WERI-Rb-1 (cell line): Measurements from ENCODE around the gene TUBB2A.
A peak's percentile ranks its signal among the peaks of the same experiment; 100 is the strongest.

Experiments used
- DNase-seq: peaks from one replicate; pipeline ENCODE4 v3.0.0-alpha.2; 2020
- H3K27ac ChIP-seq: fragments of 250-450 bp; sonication (Bioruptor Pico); 2 replicates; pipeline ENCODE4 v1.5.1; 2020; ENCODE audit warnings: mild to moderate bottlenecking, moderate library complexity
- H3K27me3 ChIP-seq: fragments of 250-450 bp; sonication (Bioruptor Pico); 2 replicates; pipeline ENCODE4 v1.5.1; 2021; ENCODE audit warnings: mild to moderate bottlenecking, low read depth, moderate library complexity; ENCODE audit not compliant: insufficient read depth, severe bottlenecking
- H3K36me3 ChIP-seq: fragments of 250-450 bp; sonication (Bioruptor Pico); 2 replicates; pipeline ENCODE4 v1.5.1; 2020; ENCODE audit warnings: mild to moderate bottlenecking, moderate library complexity
- H3K4me3 ChIP-seq: 2 replicates; pipeline ENCODE4 v1.5.1; 2011; ENCODE audit warnings: low read depth, mild to moderate bottlenecking, control low read depth, low read length
- H3K9me3 ChIP-seq: fragments of 250-450 bp; sonication (Bioruptor Pico); 2 replicates; pipeline ENCODE4 v1.5.1; 2021; ENCODE audit warnings: mild to moderate bottlenecking, moderate library complexity; ENCODE audit not compliant: severe bottlenecking
- TF ChIP-seq, protein P1 (sequence below): IDR thresholded peaks from 2 replicates; pipeline ENCODE4 v1.5.1; 2011; ENCODE audit warnings: low read depth, mild to moderate bottlenecking, control low read depth, inconsistent platforms, low read length

Gene TUBB2A

DNA sequence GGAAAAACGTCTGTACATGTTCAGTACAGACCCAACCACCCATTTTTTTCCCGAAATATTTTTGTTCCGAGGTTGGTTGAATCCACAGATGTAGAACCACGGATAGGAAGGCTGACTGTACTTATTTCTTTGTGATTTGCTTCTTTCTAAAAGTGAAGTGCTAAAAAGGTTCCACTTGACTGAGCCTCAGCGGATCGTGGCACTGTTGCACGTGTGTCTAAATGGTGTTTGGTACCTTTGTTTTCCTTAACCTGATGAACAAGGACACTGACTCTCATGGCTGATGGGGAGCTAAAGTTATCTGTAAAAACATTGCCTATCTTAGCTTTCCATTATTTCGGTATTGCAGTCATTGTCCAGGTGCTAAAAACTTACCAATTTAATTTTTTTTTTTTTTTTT lies 32.7 kb downstream of the TUBB2A start:
- no peak for DNase-seq
- Histone ChIP-seq H3K9me3 (no peaks in the 10 kb centered on the region), H3K4me3 (no peak overlapping the region), H3K27ac (no peak overlapping the region), H3K27me3 (no peaks in the 10 kb centered on the region), H3K36me3 (peaks cover 4% of the 10 kb centered on the region; the same call in 1 of the 2 replicates)
- TF ChIP-seq, protein P1, sequence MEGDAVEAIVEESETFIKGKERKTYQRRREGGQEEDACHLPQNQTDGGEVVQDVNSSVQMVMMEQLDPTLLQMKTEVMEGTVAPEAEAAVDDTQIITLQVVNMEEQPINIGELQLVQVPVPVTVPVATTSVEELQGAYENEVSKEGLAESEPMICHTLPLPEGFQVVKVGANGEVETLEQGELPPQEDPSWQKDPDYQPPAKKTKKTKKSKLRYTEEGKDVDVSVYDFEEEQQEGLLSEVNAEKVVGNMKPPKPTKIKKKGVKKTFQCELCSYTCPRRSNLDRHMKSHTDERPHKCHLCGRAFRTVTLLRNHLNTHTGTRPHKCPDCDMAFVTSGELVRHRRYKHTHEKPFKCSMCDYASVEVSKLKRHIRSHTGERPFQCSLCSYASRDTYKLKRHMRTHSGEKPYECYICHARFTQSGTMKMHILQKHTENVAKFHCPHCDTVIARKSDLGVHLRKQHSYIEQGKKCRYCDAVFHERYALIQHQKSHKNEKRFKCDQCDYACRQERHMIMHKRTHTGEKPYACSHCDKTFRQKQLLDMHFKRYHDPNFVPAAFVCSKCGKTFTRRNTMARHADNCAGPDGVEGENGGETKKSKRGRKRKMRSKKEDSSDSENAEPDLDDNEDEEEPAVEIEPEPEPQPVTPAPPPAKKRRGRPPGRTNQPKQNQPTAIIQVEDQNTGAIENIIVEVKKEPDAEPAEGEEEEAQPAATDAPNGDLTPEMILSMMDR = no peak

DNA sequence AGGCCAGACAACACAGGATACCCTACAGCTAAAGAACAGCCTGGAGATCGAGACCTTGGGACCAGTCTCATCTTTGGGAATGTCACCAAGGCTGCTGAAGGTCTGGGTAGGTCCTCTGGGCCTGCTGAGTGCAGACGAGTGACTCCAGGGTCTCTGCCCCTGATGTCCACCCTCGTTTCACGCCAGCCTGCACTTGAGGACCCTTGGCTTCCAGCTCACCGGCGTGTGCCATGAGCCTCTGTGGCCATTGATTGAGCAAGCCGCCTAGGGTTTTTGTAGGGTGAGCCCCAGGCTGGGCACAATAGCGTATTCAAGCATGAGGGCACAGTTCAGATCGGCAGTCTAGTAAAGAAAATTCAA lies 34.5 kb downstream of the TUBB2A start:
- TF ChIP-seq, protein P1 = no peak
- Histone ChIP-seq H3K27ac (no peak overlapping the region), H3K4me3 (no peak overlapping the region), H3K36me3 (no peaks in the 10 kb centered on the region), H3K27me3 (no peaks in the 10 kb centered on the region), H3K9me3 (no peaks in the 10 kb centered on the region)
- no peak for DNase-seq

DNA sequence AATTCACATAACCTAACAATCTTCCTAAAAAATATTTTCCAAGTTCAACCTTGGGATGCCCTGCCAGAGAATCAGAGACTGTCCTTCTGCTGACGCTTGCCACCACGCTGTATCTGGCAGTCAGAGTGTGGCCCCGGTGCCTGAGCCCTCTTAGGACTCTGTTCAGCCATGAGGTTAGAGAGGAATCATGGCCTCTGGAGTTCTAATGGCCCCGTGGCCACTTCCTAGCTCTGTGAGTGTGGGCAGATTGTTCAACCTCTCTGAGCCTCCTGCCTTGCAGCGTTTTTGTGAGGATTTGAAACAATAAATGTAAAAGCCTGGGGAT lies 36.6 kb downstream of the TUBB2A start:
- Histone ChIP-seq H3K36me3 (no peaks in the 10 kb centered on the region), H3K27ac (no peak overlapping the region), H3K9me3 (no peaks in the 10 kb centered on the region), H3K27me3 (no peaks in the 10 kb centered on the region), H3K4me3 (no peak overlapping the region)
- TF ChIP-seq, protein P1 = no peak
- no peak for DNase-seq

DNA sequence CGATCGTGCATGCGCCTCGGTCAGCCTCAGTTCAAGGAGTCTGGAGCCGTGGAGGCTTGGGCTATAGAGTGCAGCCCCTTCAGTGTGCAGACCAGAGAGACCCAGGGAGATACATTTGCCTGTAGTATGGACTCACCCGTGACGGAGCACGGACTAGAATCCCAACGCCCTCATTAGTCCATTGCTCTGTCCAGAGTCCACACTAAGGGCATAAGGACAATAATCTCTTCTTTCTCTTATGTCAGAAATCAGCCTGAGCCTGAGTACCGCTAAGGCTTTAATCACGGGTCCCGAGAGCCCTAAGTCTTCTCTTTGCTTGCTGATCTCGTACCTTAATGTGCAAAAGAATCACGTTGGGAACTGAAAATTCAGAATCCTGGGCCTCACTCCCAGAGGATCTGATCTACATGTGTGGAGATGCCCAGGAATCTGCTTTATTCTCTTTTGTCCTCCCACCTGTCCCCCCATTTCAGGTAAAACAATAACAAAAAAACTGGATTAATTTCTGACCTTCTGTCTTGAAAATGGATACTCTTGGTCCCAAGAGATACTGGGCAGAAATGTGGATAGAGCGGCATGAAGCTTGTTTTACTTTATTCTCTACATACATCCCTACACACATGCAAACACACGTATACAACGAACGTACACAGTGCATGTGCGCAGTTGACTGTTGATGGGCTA lies 38.2 kb downstream of the TUBB2A start:
- no peak for DNase-seq
- Histone ChIP-seq H3K36me3 (no peaks in the 10 kb centered on the region), H3K27ac (peak overlapping the region; percentile 89), H3K27me3 (no peaks in the 10 kb centered on the region), H3K4me3 (peak overlapping the region; percentile 82), H3K9me3 (no peaks in the 10 kb centered on the region)
- TF ChIP-seq, protein P1 = no peak

DNA sequence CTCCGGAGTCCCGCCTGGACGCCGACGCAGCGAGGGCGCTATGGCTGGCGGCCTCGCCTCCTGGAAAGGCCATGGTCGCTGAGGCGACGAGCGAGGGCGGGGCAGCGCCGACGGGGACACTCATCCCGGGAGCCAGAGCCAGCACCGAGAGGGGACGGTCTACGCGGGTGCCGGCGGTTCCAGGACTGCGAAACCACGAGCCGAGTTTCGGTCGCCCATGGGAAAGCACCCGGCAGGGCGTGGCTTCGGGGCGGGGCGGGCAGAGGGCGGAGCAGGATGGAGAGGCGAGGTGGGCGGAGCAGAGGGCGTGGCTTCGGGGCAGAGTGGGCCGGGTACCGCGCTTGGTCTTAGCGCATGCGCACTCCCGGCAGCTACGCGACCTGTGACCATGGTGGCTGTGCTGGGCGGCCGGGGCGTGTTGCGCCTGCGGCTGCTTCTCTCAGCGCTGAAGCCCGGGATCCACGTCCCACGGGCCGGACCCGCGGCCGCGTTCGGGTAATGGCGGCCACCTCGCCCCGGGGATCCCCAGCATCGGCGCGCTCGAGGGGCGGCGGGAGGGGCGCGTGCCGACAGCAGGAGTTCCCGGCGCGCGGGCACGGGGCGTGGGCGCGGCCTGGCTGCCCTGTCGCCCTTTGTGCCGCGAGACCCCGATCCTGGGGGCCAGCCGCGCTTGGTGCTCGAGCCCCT lies 38.8 kb downstream of the TUBB2A start, which contains the start of gene BPHL:
Gene BPHL, plus strand, starts transcription at position 359 of the 687 bp plus-strand sequence. Its CDS starts 30 bp downstream, at position 389.
- no peaks in the 10 kb centered on the region for H3K9me3 ChIP-seq
- peak within 1 kb of the TSS; percentile 82 for H3K4me3 ChIP-seq
- peak; percentile 100 for DNase-seq
- H3K27me3 ChIP-seq = no peaks in the 10 kb centered on the region
- H3K27ac ChIP-seq = peak within 1 kb of the TSS; percentile 89
- TF ChIP-seq, protein P1 = peak; percentile 33; the same call in 1 of the 2 replicates
- H3K36me3 ChIP-seq = peaks cover 3% of the 10 kb centered on the region
